Keratinocyte (primary cell): ENCODE results near the gene HORMAD2.

Source experiments
- EZH2 ChIP-seq: IDR thresholded peaks from one replicate; pipeline ENCODE4 v1.6.1; 2012; ENCODE audit warnings: inconsistent platforms, mild to moderate bottlenecking, low read length, moderate library complexity
- TF ChIP-seq, protein P1 (sequence below), 3 experiments: IDR thresholded peaks in 1 of 3; conservative IDR thresholded peaks in 1 of 3; optimal IDR thresholded peaks in 1 of 3; 2 replicates in 2 of 3; 3 replicates in 1 of 3; pipeline versions ENCODE3 to v1.5.1; 2011; ENCODE audit warnings: low read length in 3 of 3, mild to moderate bottlenecking in 3 of 3, moderate library complexity in 2 of 3, control low read depth in 1 of 3, inconsistent platforms in 1 of 3; ENCODE audit not compliant: insufficient read depth in 2 of 3; ENCODE audit errors: extremely low read depth in 1 of 3

GRCh38 chr22:30074147-30074546 lies 6.1 kb upstream of the HORMAD2 start:
- TF ChIP-seq, protein P1, sequence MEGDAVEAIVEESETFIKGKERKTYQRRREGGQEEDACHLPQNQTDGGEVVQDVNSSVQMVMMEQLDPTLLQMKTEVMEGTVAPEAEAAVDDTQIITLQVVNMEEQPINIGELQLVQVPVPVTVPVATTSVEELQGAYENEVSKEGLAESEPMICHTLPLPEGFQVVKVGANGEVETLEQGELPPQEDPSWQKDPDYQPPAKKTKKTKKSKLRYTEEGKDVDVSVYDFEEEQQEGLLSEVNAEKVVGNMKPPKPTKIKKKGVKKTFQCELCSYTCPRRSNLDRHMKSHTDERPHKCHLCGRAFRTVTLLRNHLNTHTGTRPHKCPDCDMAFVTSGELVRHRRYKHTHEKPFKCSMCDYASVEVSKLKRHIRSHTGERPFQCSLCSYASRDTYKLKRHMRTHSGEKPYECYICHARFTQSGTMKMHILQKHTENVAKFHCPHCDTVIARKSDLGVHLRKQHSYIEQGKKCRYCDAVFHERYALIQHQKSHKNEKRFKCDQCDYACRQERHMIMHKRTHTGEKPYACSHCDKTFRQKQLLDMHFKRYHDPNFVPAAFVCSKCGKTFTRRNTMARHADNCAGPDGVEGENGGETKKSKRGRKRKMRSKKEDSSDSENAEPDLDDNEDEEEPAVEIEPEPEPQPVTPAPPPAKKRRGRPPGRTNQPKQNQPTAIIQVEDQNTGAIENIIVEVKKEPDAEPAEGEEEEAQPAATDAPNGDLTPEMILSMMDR (optimal IDR thresholded peaks at IDR 0.05 in 1 of 3, IDR thresholded peaks at IDR 0.05 in 1 of 3, conservative IDR thresholded peaks at IDR 0.05 in 1 of 3; ENCODE audit: extremely low read depth in 1 of 3, insufficient read depth in 2 of 3, low read length in 3 of 3): no peak
- no peak for TF ChIP-seq EZH2
